Measurements from ENCODE around the gene ANO7.

ANO7 gene

DNA sequence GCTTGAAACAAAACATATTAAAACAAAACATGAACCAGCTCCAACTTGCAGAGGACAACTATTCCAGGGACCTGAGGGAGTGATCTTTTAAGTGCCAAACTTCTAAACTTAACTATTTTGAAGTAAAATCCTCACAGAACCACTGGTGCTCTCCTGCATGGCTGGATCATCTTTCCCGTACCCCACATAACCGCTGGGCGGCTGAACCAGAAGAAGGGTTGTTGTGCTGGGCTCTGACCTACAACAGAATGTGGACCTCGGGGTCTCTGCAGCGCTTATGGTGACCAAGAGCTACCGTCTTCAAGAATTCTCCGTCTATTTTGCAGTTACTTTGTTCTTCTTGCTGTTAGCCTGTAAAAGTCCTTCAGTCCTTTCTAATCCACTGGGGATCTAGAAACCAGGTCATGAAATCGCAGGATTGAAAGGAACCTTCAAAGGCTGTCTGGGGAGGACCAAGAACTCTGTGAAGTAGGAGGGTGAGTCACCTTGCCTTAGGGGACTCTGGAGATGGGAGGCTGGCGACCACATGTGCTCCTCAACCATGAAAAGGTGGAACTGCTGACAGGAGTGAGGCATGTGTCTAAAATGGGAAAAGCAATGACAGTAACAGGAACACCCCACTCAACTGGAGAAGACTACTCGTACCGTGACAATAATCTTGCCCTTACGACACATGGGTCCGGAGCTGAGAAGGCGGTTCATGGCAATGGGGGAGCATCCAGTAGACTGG lies 80.4 kb downstream of the ANO7 start:
- Histone ChIP-seq H3K27me3 (replicated peaks) (no peaks in the 10 kb centered on the region), H3K36me3 (replicated peaks) (peaks cover 48% of the 10 kb centered on the region), H3K4me3 (ENCODE audit: low read depth, low read length) (no peak overlapping the region), H3K27ac (no peak overlapping the region)
- TF ChIP-seq CTCF (IDR thresholded peaks at IDR 0.05; ENCODE audit: low read depth, low read length, missing control alignments): no peak
- peak; percentile 15 for DNase-seq
- in situ Hi-C loops (cut with HindIII; ENCODE audit: low pct_ligation_motif_present, low sequenced_read_pairs): no loop called here

GRCh38 chr2:241269707-241270520 lies 81.4 kb downstream of the ANO7 start:
- Histone ChIP-seq H3K27me3 (replicated peaks) (no peaks in the 10 kb centered on the region), H3K36me3 (replicated peaks) (peaks cover 39% of the 10 kb centered on the region), H3K27ac (no peak overlapping the region), H3K4me3 (ENCODE audit: low read depth, low read length) (peak overlapping the region; percentile 4)
- TF ChIP-seq CTCF (IDR thresholded peaks at IDR 0.05; ENCODE audit: low read depth, low read length, missing control alignments): no peak
- in situ Hi-C loops (cut with HindIII; ENCODE audit: low pct_ligation_motif_present, low sequenced_read_pairs): no loop called here
- DNase-seq: no peak

DNA sequence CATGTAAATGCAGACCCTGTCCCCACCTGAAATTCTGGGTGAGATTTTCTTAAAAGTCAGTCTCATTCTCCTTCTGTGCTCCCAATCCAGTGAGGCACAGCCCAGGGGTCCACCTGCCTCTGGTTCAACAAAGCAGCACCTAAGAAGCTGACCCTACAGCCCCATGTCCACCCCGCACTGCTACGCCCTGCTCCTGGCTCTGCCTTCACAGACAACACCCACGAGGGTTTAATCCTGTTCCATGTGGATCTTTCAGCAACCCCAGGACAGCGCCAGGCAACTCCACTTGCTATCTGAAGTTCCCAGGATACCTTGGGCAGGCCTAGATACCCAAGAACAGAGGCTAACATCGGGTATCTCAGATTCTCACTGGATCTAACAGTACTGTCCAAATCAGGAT lies 82.1 kb downstream of the ANO7 start:
- Histone ChIP-seq H3K27me3 (replicated peaks) (no peaks in the 10 kb centered on the region), H3K36me3 (replicated peaks) (peaks cover 33% of the 10 kb centered on the region), H3K27ac (no peak overlapping the region), H3K4me3 (ENCODE audit: low read depth, low read length) (peak overlapping the region; percentile 79)
- no peak for DNase-seq
- in situ Hi-C loops (cut with HindIII; ENCODE audit: low pct_ligation_motif_present, low sequenced_read_pairs): no loop called here
- no peak for TF ChIP-seq CTCF (IDR thresholded peaks at IDR 0.05; ENCODE audit: low read depth, low read length, missing control alignments)

GRCh38 chr2:241271706-241272302 lies 83.3 kb downstream of the ANO7 start:
- H3K27ac ChIP-seq: peak overlapping the region; percentile 92
- peak; percentile 76 for DNase-seq
- in situ Hi-C loops (cut with HindIII; ENCODE audit: low pct_ligation_motif_present, low sequenced_read_pairs): no loop called here
- H3K36me3 ChIP-seq (replicated peaks): peaks cover 22% of the 10 kb centered on the region
- H3K4me3 ChIP-seq (ENCODE audit: low read depth, low read length): peak overlapping the region; percentile 79
- TF ChIP-seq CTCF (IDR thresholded peaks at IDR 0.05; ENCODE audit: low read depth, low read length, missing control alignments): no peak
- no peaks in the 10 kb centered on the region for H3K27me3 ChIP-seq (replicated peaks)

DNA sequence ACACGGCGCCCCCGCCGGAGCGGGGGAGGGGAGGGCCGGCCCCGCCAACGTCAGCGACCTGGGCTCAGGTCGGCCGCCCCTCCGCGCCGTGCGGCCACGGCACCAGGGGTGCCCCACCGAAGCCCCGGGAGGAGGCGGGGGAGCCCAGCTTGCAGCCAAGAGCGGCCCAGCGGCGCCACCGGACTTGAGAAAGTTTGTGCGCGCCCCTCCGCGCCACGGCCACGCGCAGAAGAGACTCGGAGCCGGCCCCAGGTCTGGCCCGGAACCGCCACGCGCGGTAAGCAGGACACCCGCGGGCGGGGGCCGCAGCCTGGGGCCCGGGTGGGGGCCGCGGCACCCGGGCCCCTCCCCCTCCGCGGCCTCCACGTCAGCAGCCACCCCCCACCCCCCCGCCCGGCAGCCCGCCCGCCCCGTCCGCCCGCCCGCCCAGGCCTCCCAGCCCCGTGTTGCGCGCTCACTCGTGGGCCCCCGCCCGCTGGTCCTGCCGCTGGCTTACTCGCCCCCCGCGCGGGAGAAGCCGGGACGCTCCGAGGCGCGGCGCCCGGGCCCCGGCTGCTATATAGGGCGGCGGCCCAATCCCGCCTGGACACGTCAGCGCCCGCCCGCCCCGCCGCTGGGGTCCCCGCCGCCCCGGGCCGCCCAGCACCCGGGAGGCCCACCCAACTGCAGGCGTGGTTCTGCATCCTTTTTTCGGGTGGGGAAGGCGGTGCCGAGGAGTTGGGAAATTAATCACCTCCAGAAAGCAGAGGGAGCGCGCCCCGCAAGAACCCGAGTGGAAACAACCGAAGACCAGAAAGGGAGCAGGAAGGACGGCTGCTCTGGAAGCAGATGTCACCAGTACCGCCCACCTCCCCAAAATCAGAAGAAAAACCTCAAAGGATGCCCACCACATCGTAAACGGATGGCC lies 84.1 kb downstream of the ANO7 start:
- H3K27ac ChIP-seq: peak overlapping the region; percentile 92
- no peaks in the 10 kb centered on the region for H3K27me3 ChIP-seq (replicated peaks)
- peak; percentile 36 for DNase-seq
- H3K36me3 ChIP-seq (replicated peaks): peaks cover 16% of the 10 kb centered on the region
- no peak for TF ChIP-seq CTCF (IDR thresholded peaks at IDR 0.05; ENCODE audit: low read depth, low read length, missing control alignments)
- in situ Hi-C loops (cut with HindIII; ENCODE audit: low pct_ligation_motif_present, low sequenced_read_pairs): no loop called here
- peak overlapping the region; percentile 79 for H3K4me3 ChIP-seq (ENCODE audit: low read depth, low read length)

All from brain microvascular endothelial cell (primary cell).